Middle frontal gyrus (tissue), 1 donor: ENCODE results near the gene CA11.

Source experiments
- DNase-seq: peaks from one replicate; pipeline ENCODE4 v3.0.0-alpha.2; 2015; ENCODE audit warnings: low spot score; ENCODE audit errors: extremely low spot score

CA11 gene

DNA sequence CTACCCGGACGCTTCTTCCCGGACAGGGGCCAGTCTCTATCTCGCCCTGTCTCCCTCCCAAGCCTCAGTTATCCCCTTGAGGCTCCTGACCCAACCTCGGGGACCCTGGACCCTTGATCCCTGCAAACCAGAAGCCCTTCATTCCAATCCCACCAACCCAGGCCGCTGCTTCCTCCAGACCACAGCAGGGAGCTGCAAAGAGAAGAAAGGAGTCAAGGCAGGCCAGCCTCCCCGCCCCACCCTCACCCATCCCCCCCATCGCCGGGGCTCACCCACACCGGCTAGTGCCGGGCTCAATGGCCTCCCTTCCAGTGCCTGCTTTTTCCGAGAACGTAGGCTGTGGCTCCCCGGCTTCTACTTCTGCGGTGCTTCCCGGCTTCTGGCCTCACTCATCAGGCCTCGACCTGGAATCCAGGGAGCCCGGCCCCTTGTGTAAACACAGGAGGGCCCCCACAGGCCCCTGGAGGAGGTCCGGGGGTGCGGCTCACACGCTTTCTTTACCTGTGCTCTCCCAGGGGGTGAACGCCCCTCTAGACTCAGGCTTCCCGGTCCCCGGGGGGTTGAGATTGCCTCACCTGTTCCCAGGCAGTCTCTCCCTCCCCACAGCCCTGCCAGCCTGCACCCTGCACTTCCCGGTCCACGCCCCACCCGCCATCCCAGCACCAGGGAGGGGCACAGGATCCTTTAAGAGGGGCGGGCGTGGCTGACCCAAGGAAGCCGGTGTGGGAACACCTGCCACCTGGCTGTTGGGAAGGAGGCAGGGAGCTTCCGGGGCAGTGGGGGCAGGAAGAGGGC is 31.4 kb downstream of the CA11 start, which contains the start of gene FAM83E:
Gene FAM83E (minus strand): TSS at position 641 of the 795 bp plus-strand sequence. CDS start 1,704 bp downstream, outside the sequence.
- no peak for DNase-seq

- no peak for DNase-seq
Measured at GRCh38 chr19:48613852-48614435, 32.0 kb downstream of the CA11 start.

- no peak for DNase-seq
Measured at GRCh38 chr19:48613024-48613851, 32.7 kb downstream of the CA11 start.

- DNase-seq: no peak
Measured at GRCh38 chr19:48611872-48612271, 34.1 kb downstream of the CA11 start.

- DNase-seq: no peak
Measured at GRCh38 chr19:48609571-48610108, 36.3 kb downstream of the CA11 start.

- no peak for DNase-seq
Measured at GRCh38 chr19:48608798-48609263, 37.2 kb downstream of the CA11 start.

- no peak for DNase-seq
Measured at GRCh38 chr19:48607359-48607755, 38.6 kb downstream of the CA11 start.

DNA sequence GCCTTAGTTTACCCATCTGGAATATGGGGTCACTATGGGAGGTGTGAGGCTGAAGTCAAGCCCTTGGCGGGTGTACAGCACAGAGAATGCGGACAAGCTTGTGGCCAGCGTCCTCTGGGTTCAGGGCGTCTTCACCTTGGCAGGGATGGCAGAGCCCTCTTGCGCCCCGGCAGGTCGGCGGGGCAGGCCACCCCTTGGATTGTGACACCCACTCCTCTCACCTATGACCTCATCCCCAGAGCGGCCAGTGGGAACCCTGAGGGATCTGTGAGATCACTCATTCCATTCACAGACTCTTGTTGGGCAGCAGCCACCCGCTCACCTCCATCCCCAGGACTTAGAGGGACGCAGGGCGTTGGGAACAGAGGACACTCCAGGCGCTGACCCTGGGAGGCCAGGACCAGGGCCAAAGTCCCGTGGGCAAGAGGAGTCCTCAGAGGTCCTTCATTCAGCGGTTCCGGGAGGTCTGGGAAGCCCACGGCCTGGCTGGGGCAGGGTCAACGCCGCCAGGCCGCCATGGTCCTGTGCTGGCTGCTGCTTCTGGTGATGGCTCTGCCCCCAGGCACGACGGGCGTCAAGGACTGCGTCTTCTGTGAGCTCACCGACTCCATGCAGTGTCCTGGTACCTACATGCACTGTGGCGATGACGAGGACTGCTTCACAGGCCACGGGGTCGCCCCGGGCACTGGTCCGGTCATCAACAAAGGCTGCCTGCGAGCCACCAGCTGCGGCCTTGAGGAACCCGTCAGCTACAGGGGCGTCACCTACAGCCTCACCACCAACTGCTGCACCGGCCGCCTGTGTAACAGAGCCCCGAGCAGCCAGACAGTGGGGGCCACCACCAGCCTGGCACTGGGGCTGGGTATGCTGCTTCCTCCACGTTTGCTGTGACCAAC is 39.3 kb downstream of the CA11 start, which contains the start of gene SPACA4:
Gene SPACA4 (plus strand): TSS at position 280 of the 896 bp plus-strand sequence. CDS start 237 bp downstream, at position 517.
- no peak for DNase-seq

GRCh38 chr19:48603850-48604249 is 42.1 kb downstream of the CA11 start:
- no peak for DNase-seq

DNA sequence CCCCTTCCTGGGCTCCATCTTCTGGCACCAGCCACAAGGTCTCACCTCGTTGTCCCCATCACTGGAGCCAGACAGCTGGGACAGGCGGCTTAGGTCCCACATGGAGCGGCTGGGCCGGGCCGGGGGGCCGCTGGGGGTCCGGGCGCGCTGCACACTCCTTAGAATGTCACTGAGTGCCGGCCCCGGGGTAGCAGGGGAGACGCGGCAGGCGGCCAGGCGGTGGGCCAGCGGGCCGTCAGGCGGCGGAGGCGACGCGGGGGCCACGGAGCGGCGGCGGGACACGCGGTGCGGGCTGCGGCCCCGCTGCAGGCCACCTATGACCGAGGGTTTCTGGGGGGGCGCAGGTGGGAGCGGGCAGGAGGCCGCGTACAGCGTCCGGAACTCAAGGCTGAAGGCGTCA is 42.5 kb downstream of the CA11 start:
- DNase-seq: no peak

DNA sequence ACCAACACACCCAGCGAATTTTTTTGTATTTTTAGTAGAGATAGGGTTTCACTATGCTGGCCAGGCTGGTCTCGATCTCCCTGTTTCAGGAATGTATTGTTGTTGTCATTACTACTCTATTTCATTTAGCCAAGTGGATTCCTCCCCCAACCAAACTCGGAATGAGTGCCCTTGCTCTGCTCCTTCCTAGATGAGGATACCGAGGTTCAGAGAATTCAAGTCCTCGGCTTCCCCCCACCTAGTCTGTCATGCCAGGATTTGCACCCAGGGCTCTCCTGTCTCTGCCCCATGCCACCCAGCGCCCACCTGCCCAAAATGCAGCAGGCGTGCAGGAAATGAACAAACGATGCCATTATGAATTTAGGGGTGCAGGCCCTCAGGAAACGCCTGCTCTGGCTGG is 43.0 kb downstream of the CA11 start:
- no peak for DNase-seq

DNA sequence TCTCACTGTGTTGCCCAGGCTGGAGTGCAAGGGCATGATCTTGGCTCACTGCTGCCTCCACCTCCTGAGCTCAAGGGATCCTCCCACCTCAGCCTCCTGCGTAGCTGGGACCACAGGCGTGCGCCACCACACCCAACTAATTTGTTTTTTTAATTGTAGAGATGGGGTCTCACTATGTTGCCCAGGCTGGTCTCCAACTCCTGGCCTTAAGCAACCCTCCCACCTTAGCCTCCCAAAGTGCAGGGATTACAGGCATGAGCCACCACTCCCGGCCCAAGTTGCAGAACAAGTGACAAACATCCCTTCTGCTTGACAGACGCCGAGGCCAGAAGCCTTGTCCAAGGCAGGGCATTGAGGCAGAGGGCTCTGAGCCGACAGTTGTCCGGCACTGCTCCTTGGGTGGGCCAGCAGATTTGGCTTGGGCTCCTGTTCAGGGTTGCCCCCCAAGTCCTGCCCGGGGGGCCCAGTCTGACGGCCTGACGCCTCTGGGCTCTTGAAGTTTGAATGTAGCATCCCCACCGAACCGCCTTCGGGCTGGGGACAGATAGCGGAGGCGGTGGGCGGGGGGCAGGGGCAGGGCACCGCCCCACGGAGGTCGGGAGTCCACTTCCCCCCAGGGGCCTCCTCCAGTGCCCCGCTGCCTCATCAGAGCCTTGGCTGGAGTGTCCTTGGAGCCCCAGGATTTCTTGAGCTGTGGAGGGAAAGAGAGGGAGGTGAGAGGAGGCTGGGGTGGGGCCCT is 45.1 kb downstream of the CA11 start:
- DNase-seq: no peak

GRCh38 chr19:48598996-48599700 is 46.8 kb downstream of the CA11 start:
- DNase-seq: no peak

GRCh38 chr19:48596679-48597465 is 49.1 kb downstream of the CA11 start:
- no peak for DNase-seq

DNA sequence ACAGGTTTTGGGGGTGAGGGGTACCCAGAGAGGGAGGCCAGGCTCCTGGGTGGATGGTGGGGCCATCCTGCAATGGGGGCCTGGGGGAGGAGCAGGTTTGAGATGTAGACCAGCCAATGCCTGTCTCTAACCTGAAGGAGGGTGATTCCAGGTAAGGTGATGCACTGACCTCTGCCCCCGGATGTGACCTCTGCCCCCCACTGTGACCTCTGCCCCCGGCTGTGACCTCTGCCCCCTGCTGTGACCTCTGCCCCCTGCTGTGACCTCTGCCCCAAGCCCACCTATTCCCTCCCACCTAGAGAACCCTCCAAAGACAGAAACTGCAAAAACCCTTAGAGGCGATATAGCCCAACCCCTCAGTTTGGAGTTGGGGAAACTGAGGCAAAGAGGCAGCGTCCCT is 49.8 kb downstream of the CA11 start:
- no peak for DNase-seq

DNA sequence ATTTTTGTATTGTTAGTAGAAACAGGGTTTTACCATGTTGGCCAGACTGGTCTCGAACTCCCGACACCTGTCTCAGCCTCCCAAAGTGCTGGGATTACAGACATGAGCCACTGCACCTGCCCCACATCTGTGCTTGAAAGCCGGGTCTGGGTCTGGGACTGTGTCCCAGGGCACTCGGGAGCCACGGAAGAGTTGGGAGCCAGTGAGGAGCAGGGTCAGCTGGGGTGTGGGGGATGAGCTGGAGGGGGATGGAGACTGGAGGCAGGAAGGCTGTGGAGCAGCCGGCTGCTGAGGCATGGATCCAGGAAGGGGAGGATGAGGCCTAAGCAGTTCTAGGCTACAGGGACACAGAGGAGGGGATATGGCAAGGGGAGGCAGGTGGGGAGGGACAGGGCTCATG is 50.2 kb downstream of the CA11 start:
- no peak for DNase-seq

GRCh38 chr19:48595171-48595570 is 50.8 kb downstream of the CA11 start:
- DNase-seq: no peak

GRCh38 chr19:48591021-48591420 is 55.0 kb downstream of the CA11 start:
- no peak for DNase-seq
